Heart right ventricle (tissue), 16 donors: ENCODE measurements around the gene GPRC5C. TPM values are rescaled to one million over a fixed set of nuclear protein-coding genes. Genes with fewer than 3 reads are reported as not detected.

Experiments used
- ATAC-seq, 8 donors: fragments of 200-7000 bp; cut with Tn5 transposase; one replicate each; pipeline ENCODE4 v1.9.1; 2020; ENCODE audit warnings: mild to moderate bottlenecking in 8 of 8, moderate library complexity in 8 of 8, moderate number of reproducible peaks in 1 of 8
- DNase-seq, 2 donors: peaks; one replicate each; pipeline ENCODE4 v3.0.0-alpha.2; 2020
- H3K27ac ChIP-seq, 10 donors: fragments of 200-600 bp; sonication (generic) in 2 of 10; one replicate each; pipeline versions ENCODE4 v1.5.0 to v1.8.0; 2020 to 2022; ENCODE audit warnings: mild to moderate bottlenecking in 3 of 10
- H3K27me3 ChIP-seq, 7 donors: fragments of 200-600 bp; one replicate each; pipeline ENCODE4 v1.8.0; 2021 to 2022; ENCODE audit warnings: mild to moderate bottlenecking in 2 of 7
- H3K36me3 ChIP-seq, 9 donors: fragments of 200-600 bp; sonication (generic) in 1 of 9; one replicate each; pipeline versions ENCODE4 v1.5.0 to v1.8.0; 2020 to 2022; ENCODE audit warnings: mild to moderate bottlenecking in 2 of 9
- H3K4me1 ChIP-seq, 9 donors: fragments of 200-600 bp; sonication (generic) in 1 of 9; one replicate each; pipeline versions ENCODE4 v1.5.0 to v1.8.0; 2020 to 2022; ENCODE audit warnings: mild to moderate bottlenecking in 4 of 9
- H3K4me3 ChIP-seq, 10 donors: fragments of 200-600 bp; sonication (generic) in 2 of 10; one replicate each; pipeline versions ENCODE4 v1.5.0 to v1.8.0; 2020 to 2022; ENCODE audit warnings: mild to moderate bottlenecking in 7 of 10, moderate library complexity in 2 of 10
- H3K9me3 ChIP-seq, 11 donors: fragments of 200-600 bp in 10 of 11; sonication (generic) in 2 of 11; one replicate each; pipeline versions ENCODE4 v1.5.0 to v1.8.0; 2013 to 2022; ENCODE audit warnings: mild to moderate bottlenecking in 2 of 11, control low read depth in 1 of 11, moderate library complexity in 1 of 11
- WGBS, 2 donors: extraction: QIAGEN DNeasy Blood & Tissue Kit; methylation state at CpG; one replicate each; pipeline ENCODE4 v1.1.7; 2013; ENCODE audit warnings: inconsistent platforms in 1 of 2; 5-methylcytosine and 5-hydroxymethylcytosine counted together
- intact Hi-C, 10 donors: fragments of 100-400 bp; cut with DNase I; formaldehyde crosslinking; loops; one replicate each; pipeline versions ENCODE4 v1.11.1 to v1.14.2; 2022
- polyA plus RNA-seq, 2 donors: library from polyadenylated mRNA; stranded (reverse); fragments of 200-250 nt; gene quantifications; one replicate each; pipeline ENCODE4 v1.2.3, GENCODE V29; 2013
- total RNA-seq, 10 donors: library from RNA; stranded (reverse); fragmentation: NEBNext Ultra II Directional in 3 of 10; extraction: Animal tissue kit (Norgen Biotek cat#: 25700) in 3 of 10; gene quantifications; one replicate each; pipeline versions ENCODE4 v1.2.1 to v1.2.4, GENCODE V29; 2021 to 2023
- TF ChIP-seq, protein P1 (sequence below), 9 donors: fragments of 200-600 bp; sonication (generic) in 2 of 9; IDR thresholded peaks; one replicate each; pipeline versions ENCODE4 v1.5.0 to v1.8.0; 2021 to 2022; ENCODE audit warnings: antibody characterized with exemption in 9 of 9, mild to moderate bottlenecking in 5 of 9, moderate library complexity in 1 of 9
- donor health status: Arrhythmogenic right ventricular cardiomyopathy.
- donor health status: ischemic (EF 13 %, LVEDD 7.1; RV severe dilation, severe dysfunction).
- donor health status: healthy with polysubstance abuse.
- donor health status: DM: no; HTN: yes; CAD: no.
- donor health status: DM: no; HTN: no; CAD: no.
- donor health status: ischemic (EF 25% LVEDD 6.9; RV normal size, moderate dysfunction).
- donor health status: ischemic (EF 25% LVEDD 5.7; RV mildly dilated, moderate dysfunction).
- donor health status: healthy.
- donor health status: DM: yes; HTN: yes; CAD: no.
- donor health status: Ischemic cardiomyopathy.
- donor health status: ischemic (EF 35%, LVEDD 5.7; RV mildly dilated, moderate dysfunction).
- donor health status: nonischemic (EF 11% LVEDD 7.7; RV severe dilation, severe dysfunction).
- donor health status: DM: yes; HTN: yes; CAD: no.
- donor health status: PGD.
- donor health status: ischemic (EF 29% LVEDD 5.4; RV normal size, mild dysfunction).
- donor health status: nonischemic (EF 23%, LVEDD 6.1; RV moderate dilation, normal function).

The GPRC5C gene
- total and polyA plus RNA-seq, 12 donors, result 28.0 to 41.0 (median 32.5) TPM

DNA sequence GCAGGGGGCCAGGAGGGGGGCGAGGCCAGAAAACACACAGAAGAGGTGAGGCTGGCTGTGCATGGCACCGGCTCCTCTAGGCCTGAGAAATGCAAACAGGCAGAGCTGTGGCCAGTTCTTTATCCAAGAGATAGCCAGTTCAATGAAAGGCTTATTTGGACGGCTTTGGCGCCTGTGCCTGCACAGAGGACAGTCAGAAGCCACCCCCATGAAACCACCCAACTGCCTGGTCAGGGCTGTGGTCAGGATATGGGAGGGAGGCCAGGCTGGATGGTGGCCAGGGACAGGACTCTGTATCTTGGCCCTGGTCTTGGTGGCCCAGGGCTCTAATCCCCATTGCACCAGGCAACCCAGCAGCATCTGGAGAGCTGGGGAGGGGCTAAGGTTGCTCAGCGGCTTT lies 24.5 kb upstream of the GPRC5C start:
- Histone ChIP-seq H3K27ac (no peak overlapping the region), H3K4me3 (no peak overlapping the region), H3K27me3 (peaks cover 0 to 6% (median 0%) of the 10 kb centered on the region in 7 donors), H3K4me1 (peaks cover 0 to 4% (median 0%) of the 10 kb centered on the region in 9 donors), H3K9me3 (peaks cover 0 to 3% (median 0%) of the 10 kb centered on the region in 11 donors), H3K36me3 (no peaks in the 10 kb centered on the region)
- no peak for DNase-seq
- WGBS, 2 donors, result 87 to 91% methylated on average over 5 of the region's 5 CpGs
- TF ChIP-seq, protein P1, sequence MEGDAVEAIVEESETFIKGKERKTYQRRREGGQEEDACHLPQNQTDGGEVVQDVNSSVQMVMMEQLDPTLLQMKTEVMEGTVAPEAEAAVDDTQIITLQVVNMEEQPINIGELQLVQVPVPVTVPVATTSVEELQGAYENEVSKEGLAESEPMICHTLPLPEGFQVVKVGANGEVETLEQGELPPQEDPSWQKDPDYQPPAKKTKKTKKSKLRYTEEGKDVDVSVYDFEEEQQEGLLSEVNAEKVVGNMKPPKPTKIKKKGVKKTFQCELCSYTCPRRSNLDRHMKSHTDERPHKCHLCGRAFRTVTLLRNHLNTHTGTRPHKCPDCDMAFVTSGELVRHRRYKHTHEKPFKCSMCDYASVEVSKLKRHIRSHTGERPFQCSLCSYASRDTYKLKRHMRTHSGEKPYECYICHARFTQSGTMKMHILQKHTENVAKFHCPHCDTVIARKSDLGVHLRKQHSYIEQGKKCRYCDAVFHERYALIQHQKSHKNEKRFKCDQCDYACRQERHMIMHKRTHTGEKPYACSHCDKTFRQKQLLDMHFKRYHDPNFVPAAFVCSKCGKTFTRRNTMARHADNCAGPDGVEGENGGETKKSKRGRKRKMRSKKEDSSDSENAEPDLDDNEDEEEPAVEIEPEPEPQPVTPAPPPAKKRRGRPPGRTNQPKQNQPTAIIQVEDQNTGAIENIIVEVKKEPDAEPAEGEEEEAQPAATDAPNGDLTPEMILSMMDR (IDR thresholded peaks at IDR 0.05), result no peak
- no peak for ATAC-seq
- intact Hi-C loops, result no loop called here

DNA sequence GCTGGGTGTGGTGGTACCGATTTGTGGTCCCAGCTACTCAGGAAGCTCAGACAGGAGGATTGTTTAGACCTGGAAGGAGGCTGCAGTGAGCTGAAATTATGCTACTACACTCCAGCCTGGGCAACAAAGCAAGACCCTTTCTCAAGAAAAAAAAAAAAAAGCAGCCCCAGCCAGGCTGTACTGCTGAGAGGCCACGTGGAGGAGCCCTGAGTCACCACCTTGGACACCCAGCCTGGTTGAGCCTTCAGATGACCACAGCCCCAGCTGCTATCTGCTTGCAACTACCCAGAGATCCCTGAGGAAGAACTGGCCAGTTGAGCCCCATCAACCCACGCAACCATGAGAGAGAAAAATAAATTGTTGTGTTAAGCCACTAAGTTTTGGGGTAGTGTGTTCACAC lies 23.6 kb upstream of the GPRC5C start:
- H3K4me3 ChIP-seq, result no peak overlapping the region
- 76 to 81% methylated on average over 3 of the region's 3 CpGs for WGBS, 2 donors
- TF ChIP-seq, protein P1 (IDR thresholded peaks at IDR 0.05), result peak in 2 of 9 donors; percentile 11 to 24
- no peak for DNase-seq
- H3K36me3 ChIP-seq, result no peaks in the 10 kb centered on the region
- peaks cover 0 to 3% (median 0%) of the 10 kb centered on the region in 11 donors for H3K9me3 ChIP-seq
- peaks cover 0 to 4% (median 0%) of the 10 kb centered on the region in 9 donors for H3K4me1 ChIP-seq
- H3K27ac ChIP-seq, result no peak overlapping the region
- H3K27me3 ChIP-seq, result peaks cover 0 to 6% (median 0%) of the 10 kb centered on the region in 7 donors
- ATAC-seq, result peak in 1 of 8 donors; percentile 47
- intact Hi-C loops, result no loop called here

DNA sequence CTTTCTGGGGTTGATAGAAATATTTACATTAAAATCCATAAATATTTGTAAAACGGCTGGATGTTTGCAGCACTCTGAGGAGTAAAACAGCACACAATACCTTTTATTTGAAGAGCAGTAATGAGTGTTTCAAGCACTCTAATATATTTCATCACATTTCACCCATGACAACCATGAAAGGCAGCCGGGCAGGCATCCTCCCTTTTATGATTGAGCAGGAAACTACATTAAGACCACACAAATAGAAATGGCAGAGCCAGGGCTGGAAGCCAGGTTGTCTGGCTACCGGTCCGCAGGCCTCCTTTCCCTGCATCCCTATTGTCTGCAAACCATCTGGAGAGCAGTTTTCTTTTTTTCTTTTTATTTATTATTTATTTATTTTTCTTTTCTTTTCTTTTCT lies 23.1 kb upstream of the GPRC5C start:
- 63 to 68% methylated on average over 4 of the region's 4 CpGs for WGBS, 2 donors
- Histone ChIP-seq H3K27me3 (peaks cover 0 to 5% (median 0%) of the 10 kb centered on the region in 7 donors), H3K36me3 (no peaks in the 10 kb centered on the region), H3K4me3 (no peak overlapping the region), H3K4me1 (peaks cover 0 to 4% (median 0%) of the 10 kb centered on the region in 9 donors), H3K27ac (no peak overlapping the region), H3K9me3 (peaks cover 0 to 3% (median 0%) of the 10 kb centered on the region in 11 donors)
- TF ChIP-seq, protein P1 (IDR thresholded peaks at IDR 0.05), result no peak
- intact Hi-C loops, result no loop called here
- no peak for ATAC-seq
- no peak for DNase-seq

DNA sequence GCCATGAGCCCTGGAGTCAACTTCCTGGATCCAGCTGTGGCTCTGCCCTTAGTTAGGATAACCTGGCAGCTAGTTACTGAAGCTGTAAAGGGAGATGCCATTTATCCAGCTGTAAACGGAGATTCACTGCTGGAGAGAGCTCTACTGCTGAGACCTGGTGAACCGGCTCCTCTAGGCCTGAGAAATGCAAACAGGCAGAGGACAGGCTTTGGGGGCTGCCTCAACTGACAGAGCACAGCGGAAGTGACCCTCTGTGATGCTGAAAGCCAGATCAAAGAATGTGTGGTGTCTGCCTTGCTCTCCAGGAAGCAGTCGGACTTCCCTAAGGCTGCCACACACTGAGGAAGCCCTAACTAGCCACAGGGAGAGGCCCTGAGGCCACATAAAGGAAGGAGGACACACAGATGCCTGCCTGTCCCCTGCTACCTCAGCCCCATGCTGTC lies 21.9 kb upstream of the GPRC5C start:
- intact Hi-C loops, result no loop called here
- Histone ChIP-seq H3K27ac (no peak overlapping the region), H3K4me3 (no peak overlapping the region), H3K9me3 (peaks cover 0 to 3% (median 0%) of the 10 kb centered on the region in 11 donors), H3K27me3 (no peaks in the 10 kb centered on the region), H3K36me3 (no peaks in the 10 kb centered on the region), H3K4me1 (peaks cover 0 to 4% (median 0%) of the 10 kb centered on the region in 9 donors)
- ATAC-seq (no peak), DNase-seq (no peak)
- WGBS, 2 donors, result 82 to 84% methylated on average over 4 of the region's 4 CpGs
- TF ChIP-seq, protein P1 (IDR thresholded peaks at IDR 0.05), result no peak
